ENCODE data around the gene FAM47E. TPM values are rescaled to one million over a fixed set of nuclear protein-coding genes. Genes with fewer than 3 reads are reported as not detected.

Gene FAM47E
- total and polyA plus RNA-seq, 9 of the 15 experiments (the other 6 are each of a cell fraction or from before 2014, with no cell fraction given) = 3.7 to 15.6 (median 6.4) TPM

- TF ChIP-seq NRF1 (conservative IDR thresholded peaks at IDR 0.05 in 1 of 2, IDR thresholded peaks at IDR 0.05 in 1 of 2) (peak; percentile 37 to 61; a peak in 3 of 4 replicates), EGR1 (conservative IDR thresholded peaks at IDR 0.05) (no peak; the same call in 1 of the 2 replicates), ZNF785 (CRISPR knock-in tag; IDR thresholded peaks at IDR 0.05) (no peak), BRD4 (IDR thresholded peaks at IDR 0.05) (no peak), COPS2 (conservative IDR thresholded peaks at IDR 0.05) (no peak), ZBTB17 (CRISPR knock-in tag; IDR thresholded peaks at IDR 0.05) (no peak), MNT (conservative IDR thresholded peaks at IDR 0.05) (peak; percentile 27 to 50; a peak in 1 of 4 replicates), E2F6 (IDR thresholded peaks at IDR 0.05; ENCODE audit: borderline replicate concordance in 1 of 2, extremely low read depth in 1 of 2, insufficient read depth in 1 of 2, insufficient read length in 1 of 2, low read depth in 1 of 2, low read length in 1 of 2, poor library complexity in 1 of 2, severe bottlenecking in 1 of 2) (peak in 1 of 2 experiments; percentile 29), POLR2H (tag; IDR thresholded peaks at IDR 0.05; ENCODE audit: low read depth) (peak; percentile 86), PCBP2 (IDR thresholded peaks at IDR 0.05; ENCODE audit: low read depth, low read length, poor library complexity, severe bottlenecking) (no peak), ZNF316 (IDR thresholded peaks at IDR 0.05) (no peak), ZNF354B (CRISPR knock-in tag; IDR thresholded peaks at IDR 0.05) (no peak), ARID2 (IDR thresholded peaks at IDR 0.05) (no peak), XRCC5 (IDR thresholded peaks at IDR 0.05; ENCODE audit: low read depth, low read length) (no peak), GATAD2B (IDR thresholded peaks at IDR 0.05; ENCODE audit: borderline replicate concordance) (no peak), E2F8 (IDR thresholded peaks at IDR 0.05; ENCODE audit: low read depth, partially characterized antibody) (no peak), GABPB1 (CRISPR knock-in tag; IDR thresholded peaks at IDR 0.05) (peak; percentile 69), FOXA3 (CRISPR knock-in tag; conservative IDR thresholded peaks at IDR 0.05 in 1 of 2, IDR thresholded peaks at IDR 0.05 in 1 of 2) (no peak), NKRF (IDR thresholded peaks at IDR 0.05; ENCODE audit: borderline replicate concordance) (no peak), SUPT5H (IDR thresholded peaks at IDR 0.05) (peak; percentile 87), CC2D1A (IDR thresholded peaks at IDR 0.05) (0 out of 2 replicates have a peak, but pooled peaks have one; percentile 14), FOXJ3 (CRISPR knock-in tag; IDR thresholded peaks at IDR 0.05) (no peak)
Measured at GRCh38 chr4:76233967-76234678, 17.4 kb upstream of the FAM47E start (continued).
